NCI-H2196 (cell line): ENCODE data around the gene PHOX2A.

Experiments
- DNase-seq: peaks from one replicate; lab custom pipeline; 2025; ENCODE audit not compliant: unreplicated experiment; lab: John Stamatoyannopoulos, UW

The PHOX2A gene

DNA sequence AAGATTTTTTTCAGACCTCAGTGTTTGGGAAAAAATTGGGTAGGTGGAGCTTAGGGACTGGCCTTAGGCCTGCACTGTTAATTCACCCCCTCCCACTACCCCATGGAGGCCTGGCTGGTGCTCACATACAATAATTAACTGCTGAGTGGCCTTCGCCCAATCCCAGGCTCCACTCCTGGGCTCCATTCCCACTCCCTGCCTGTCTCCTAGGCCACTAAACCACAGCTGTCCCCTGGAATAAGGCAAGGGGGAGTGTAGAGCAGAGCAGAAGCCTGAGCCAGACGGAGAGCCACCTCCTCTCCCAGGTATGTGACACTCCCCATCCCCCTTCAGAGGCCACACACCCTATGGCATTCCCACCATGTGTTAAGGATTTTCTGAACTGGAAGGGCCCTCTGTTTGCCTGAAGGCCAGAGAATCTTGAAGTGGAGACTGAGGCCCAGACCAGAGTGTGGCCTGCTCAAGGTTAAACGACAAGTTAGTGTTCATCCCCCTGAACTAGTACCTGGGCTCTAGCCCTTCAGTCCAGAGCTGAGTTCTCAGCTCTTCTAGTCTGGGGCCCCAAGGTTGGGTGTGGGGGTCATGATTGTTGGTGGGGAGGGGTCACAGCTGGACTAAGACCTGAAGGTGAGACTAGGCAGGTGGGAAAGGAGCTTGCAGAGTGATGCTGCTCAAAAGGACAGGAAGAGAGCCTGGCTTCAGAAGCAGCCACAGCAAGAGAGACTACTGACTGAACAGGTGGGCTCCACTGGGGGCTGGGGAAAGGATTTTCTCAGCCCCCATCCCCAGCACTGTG lies 54.3 kb downstream of the PHOX2A start:
- no peak for DNase-seq
